Transverse colon (tissue), 4 donors: ENCODE data around the gene RGS6. TPM values are rescaled to one million over a fixed set of nuclear protein-coding genes. Genes with fewer than 3 reads are reported as not detected.

ENCODE experiments used
- DNase-seq: peaks from one replicate; pipeline ENCODE4 v3.0.0-alpha.2; 2019
- H3K27ac ChIP-seq, 4 donors: fragments of 200-600 bp; sonication (generic); 2 replicates each; pipeline ENCODE4 v1.5.1; 2016 to 2018; ENCODE audit warnings: inconsistent platforms in 4 of 4
- H3K27me3 ChIP-seq: fragments of 200-600 bp; sonication (generic); 2 replicates; pipeline ENCODE4 v1.5.1; 2017; ENCODE audit warnings: inconsistent platforms
- H3K36me3 ChIP-seq, 4 donors: fragments of 200-600 bp; sonication (generic); 2 replicates each; pipeline ENCODE4 v1.5.1; 2017 to 2019; ENCODE audit warnings: inconsistent platforms in 4 of 4
- H3K4me1 ChIP-seq, 4 donors: fragments of 200-600 bp; sonication (generic); 2 replicates each; pipeline ENCODE4 v1.5.1; 2017 to 2020; ENCODE audit warnings: inconsistent platforms in 4 of 4
- H3K4me3 ChIP-seq, 4 donors: fragments of 200-600 bp; sonication (generic); 1 replicate in 1 of 4; 2 replicates in 3 of 4; pipeline versions ENCODE4 v1.5.1 to v1.6.1; 2017 to 2019; ENCODE audit warnings: inconsistent platforms in 4 of 4
- H3K9me3 ChIP-seq, 2 donors: fragments of 200-600 bp; sonication (generic); 2 replicates each; pipeline ENCODE4 v1.5.1; 2017 to 2019; ENCODE audit warnings: inconsistent platforms in 2 of 2
- EP300 ChIP-seq: sonication (generic); formaldehyde crosslinking; IDR thresholded peaks from one replicate; pipeline ENCODE4 v1.6.1; 2017; ENCODE audit warnings: antibody characterized with exemption, low read depth
- POLR2A ChIP-seq: fragments of 450-650 bp; IDR thresholded peaks from one replicate; pipeline ENCODE4 v1.6.1; 2016; ENCODE audit warnings: antibody characterized with exemption, mild to moderate bottlenecking, moderate library complexity
- POLR2AphosphoS5 ChIP-seq, 3 donors: sonication (generic); formaldehyde crosslinking; IDR thresholded peaks; one replicate each; pipeline ENCODE4 v1.6.1; 2016; ENCODE audit warnings: antibody characterized with exemption in 3 of 3
- WGBS, 2 donors: methylation state at CpG; one replicate each; pipeline ENCODE4 v1.1.5; 2018; ENCODE audit warnings: low coverage in 1 of 2; 5-methylcytosine and 5-hydroxymethylcytosine counted together
- in situ Hi-C, 4 donors: fragments of 200-750 bp; cut with MboI; loops; one replicate each; pipeline versions ENCODE4 v1.15.0 to v1.15.1; 2017; ENCODE audit warnings: low sequenced_read_pairs in 3 of 4, low pct_ligation_motif_present in 1 of 4, low pct_unique_long_range_greater_than_20kb in 1 of 4
- intact Hi-C: fragments of 100-400 bp; cut with DNase I; formaldehyde crosslinking; loops from one replicate; pipeline ENCODE4 v1.15.1; 2023; ENCODE audit warnings: low total_unique reads
- total RNA-seq, 4 donors: library from RNA; depleted of rRNA; stranded (reverse); fragments of >200 nt; gene quantifications; one replicate each; pipeline ENCODE4 v1.1.0, GENCODE V29; 2016
- TF ChIP-seq, protein P1 (sequence below), 5 experiments: fragments of 200-600 bp in 3 of 5; fragments of 450-650 bp in 2 of 5; sonication (generic) in 3 of 5; IDR thresholded peaks; 1 replicate in 2 of 5; 2 replicates in 3 of 5; pipeline ENCODE4 v1.5.1; 2016 to 2017; ENCODE audit warnings: antibody characterized with exemption in 5 of 5, inconsistent platforms in 3 of 5, mild to moderate bottlenecking in 2 of 5, moderate library complexity in 1 of 5

Gene RGS6
- total RNA-seq, 4 donors from 2014 or later: 0.41 to 0.48 TPM; not detected in 2

DNA sequence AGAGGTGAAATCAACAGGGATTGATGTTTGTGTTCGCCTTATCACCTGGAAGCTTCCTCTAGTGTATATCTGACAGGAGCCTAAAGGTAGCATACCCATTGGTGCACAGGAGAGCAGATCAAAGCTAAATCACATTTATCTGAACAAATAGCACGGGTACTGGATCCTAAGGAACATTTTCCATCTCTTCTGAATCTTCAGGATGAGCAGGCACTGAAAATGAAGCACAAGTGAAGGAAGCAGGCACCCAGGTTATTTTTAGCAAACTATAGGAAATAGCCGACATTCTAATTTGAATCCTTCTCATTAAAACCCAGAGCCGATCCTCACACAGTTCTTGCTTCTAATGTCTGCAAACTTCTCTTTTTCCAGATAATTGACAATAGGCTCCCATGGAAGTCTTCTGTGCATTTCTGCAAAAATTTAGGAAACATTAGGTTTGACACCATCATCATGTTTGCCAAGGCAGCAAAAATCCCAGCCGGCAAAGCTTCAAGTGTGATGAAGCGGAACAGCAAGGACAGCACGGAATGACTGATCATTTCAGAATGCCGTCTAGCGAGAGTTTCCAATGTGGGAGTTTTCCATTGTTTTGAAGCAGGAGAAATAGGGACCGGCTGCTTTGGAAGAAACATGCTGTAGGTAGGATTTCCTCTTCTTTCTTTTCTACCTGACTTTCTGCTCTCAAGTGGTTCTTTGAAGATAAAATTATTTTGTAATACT is 24.3 kb upstream of the RGS6 start:
- intact Hi-C loops: no loop called here
- H3K36me3 ChIP-seq: no peaks in the 10 kb centered on the region
- H3K4me1 ChIP-seq: no peaks in the 10 kb centered on the region
- H3K9me3 ChIP-seq: no peaks in the 10 kb centered on the region
- WGBS, 2 donors: 66 to 82% methylated on average over 9 to 10 of the region's 10 CpGs
- no peaks in the 10 kb centered on the region for H3K27me3 ChIP-seq
- in situ Hi-C loops: no loop called here
- H3K4me3 ChIP-seq: no peak overlapping the region
- TF ChIP-seq, protein P1, sequence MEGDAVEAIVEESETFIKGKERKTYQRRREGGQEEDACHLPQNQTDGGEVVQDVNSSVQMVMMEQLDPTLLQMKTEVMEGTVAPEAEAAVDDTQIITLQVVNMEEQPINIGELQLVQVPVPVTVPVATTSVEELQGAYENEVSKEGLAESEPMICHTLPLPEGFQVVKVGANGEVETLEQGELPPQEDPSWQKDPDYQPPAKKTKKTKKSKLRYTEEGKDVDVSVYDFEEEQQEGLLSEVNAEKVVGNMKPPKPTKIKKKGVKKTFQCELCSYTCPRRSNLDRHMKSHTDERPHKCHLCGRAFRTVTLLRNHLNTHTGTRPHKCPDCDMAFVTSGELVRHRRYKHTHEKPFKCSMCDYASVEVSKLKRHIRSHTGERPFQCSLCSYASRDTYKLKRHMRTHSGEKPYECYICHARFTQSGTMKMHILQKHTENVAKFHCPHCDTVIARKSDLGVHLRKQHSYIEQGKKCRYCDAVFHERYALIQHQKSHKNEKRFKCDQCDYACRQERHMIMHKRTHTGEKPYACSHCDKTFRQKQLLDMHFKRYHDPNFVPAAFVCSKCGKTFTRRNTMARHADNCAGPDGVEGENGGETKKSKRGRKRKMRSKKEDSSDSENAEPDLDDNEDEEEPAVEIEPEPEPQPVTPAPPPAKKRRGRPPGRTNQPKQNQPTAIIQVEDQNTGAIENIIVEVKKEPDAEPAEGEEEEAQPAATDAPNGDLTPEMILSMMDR (IDR thresholded peaks at IDR 0.05): no peak
- TF ChIP-seq POLR2A (no peak), POLR2AphosphoS5 (IDR thresholded peaks at IDR 0.05) (no peak), EP300 (no peak)
- DNase-seq: no peak
- no peak overlapping the region for H3K27ac ChIP-seq

DNA sequence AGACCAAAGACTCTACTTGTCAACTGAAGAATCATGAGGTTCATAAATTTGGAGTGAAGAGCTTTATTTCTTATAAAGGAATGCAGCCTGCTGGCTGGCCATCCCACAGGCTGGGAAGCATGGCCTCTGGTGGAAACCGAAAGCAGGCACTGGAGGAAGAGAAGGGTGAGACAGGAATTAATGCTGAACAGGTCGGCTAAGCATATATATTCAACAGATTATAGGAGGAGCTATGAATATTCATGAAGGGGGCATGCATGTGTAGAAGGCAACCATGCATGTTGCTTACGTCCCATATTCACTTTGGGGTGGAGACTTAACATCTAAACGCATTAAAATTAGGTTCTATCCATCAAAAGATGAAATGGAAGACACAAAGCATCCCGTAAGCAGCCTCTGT is 20.6 kb upstream of the RGS6 start:
- Histone ChIP-seq H3K27me3 (no peaks in the 10 kb centered on the region), H3K36me3 (no peaks in the 10 kb centered on the region), H3K4me1 (no peaks in the 10 kb centered on the region), H3K4me3 (no peak overlapping the region), H3K27ac (no peak overlapping the region), H3K9me3 (no peaks in the 10 kb centered on the region)
- in situ Hi-C loops: no loop called here
- WGBS, 2 donors: 65 to 90% methylated on average over 3 to 5 of the region's 5 CpGs
- intact Hi-C loops: no loop called here
- TF ChIP-seq POLR2AphosphoS5 (IDR thresholded peaks at IDR 0.05) (no peak), POLR2A (no peak), EP300 (no peak)
- TF ChIP-seq, protein P1 (IDR thresholded peaks at IDR 0.05): no peak
- DNase-seq: no peak

DNA sequence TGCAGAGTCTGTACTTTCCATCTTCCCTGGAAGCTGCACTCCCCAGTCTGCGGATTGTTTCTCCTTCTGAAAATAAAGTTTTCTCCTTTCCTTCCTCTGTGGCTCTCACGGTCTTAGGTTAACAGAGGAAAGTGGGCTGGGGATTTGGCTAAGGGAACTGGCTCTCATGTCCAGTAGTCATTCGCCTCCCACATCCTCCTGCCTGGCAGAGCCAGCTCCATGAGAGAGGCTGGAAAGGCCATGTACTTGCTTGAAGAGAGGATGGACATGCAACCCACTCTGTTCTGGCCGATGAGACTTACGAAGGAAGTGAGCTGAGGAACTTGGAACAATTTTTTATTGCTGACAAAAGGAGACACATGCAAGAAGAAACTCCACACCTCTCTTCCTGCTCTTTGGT is 18.9 kb upstream of the RGS6 start:
- Histone ChIP-seq H3K27me3 (no peaks in the 10 kb centered on the region), H3K9me3 (no peaks in the 10 kb centered on the region), H3K27ac (no peak overlapping the region), H3K4me3 (no peak overlapping the region), H3K4me1 (no peaks in the 10 kb centered on the region), H3K36me3 (no peaks in the 10 kb centered on the region)
- TF ChIP-seq POLR2AphosphoS5 (IDR thresholded peaks at IDR 0.05) (no peak), EP300 (no peak), POLR2A (no peak)
- TF ChIP-seq, protein P1 (IDR thresholded peaks at IDR 0.05): no peak
- in situ Hi-C loops (no loop called here), intact Hi-C loops (no loop called here)
- DNase-seq: no peak
- WGBS, 2 donors: 76 to 86% methylated on average over 5 of the region's 5 CpGs

DNA sequence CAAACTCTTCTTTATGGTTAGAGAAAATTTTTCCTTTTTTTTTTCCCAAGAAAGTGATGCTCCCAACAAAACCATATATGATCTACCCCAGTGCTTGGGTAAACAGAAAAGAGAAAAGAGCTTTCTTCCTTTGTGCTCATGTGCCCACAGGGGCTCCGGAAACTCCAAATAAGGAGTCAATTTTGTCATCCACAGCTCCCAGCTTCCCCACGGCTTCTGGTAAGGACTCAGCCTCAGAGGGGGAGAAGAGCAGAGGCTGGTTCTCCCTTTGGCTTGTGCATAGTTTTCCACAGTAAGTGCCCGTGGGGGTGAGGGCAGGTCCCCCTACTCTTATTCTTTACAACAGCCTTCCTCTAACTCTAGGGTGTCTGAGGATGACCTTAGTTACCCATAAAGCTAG is 13.3 kb upstream of the RGS6 start:
- 21 to 67% methylated on average over 1 to 3 of the region's 3 CpGs for WGBS, 2 donors
- DNase-seq: no peak
- Histone ChIP-seq H3K4me3 (no peak overlapping the region), H3K27me3 (no peaks in the 10 kb centered on the region), H3K36me3 (no peaks in the 10 kb centered on the region), H3K27ac (no peak overlapping the region), H3K4me1 (no peaks in the 10 kb centered on the region), H3K9me3 (no peaks in the 10 kb centered on the region)
- intact Hi-C loops (no loop called here), in situ Hi-C loops (no loop called here)
- no peak for TF ChIP-seq POLR2AphosphoS5 (IDR thresholded peaks at IDR 0.05)
- TF ChIP-seq POLR2A: no peak
- TF ChIP-seq, protein P1 (IDR thresholded peaks at IDR 0.05): no peak
- TF ChIP-seq EP300: no peak
